IMR-90 (cell line): Measurements from ENCODE around the gene FKBP1B. TPM values are rescaled to one million over a fixed set of nuclear protein-coding genes. Genes with fewer than 3 reads are reported as not detected.

Source experiments
- ATAC-seq: fragments of 200-7000 bp; cut with Tn5 transposase; 2 replicates; pipeline ENCODE4 v1.9.1; 2020; ENCODE audit warnings: low read depth, mild to moderate bottlenecking, moderate library complexity
- BruUV-seq: library from RNA; stranded (reverse); fragments of 400-500 nt; replicated peaks from 2 replicates; lab custom pipeline; 2021; lab: Mats Ljungman, UMichigan
- CTCF ChIA-PET: fragments of 300-600 bp; formaldehyde crosslinking; extraction: SDS; loops from one replicate; lab custom pipeline; 2021; ENCODE audit warnings: antibody characterized with exemption; lab: Yijun Ruan, JAX
- POLR2A ChIA-PET: fragments of 300-600 bp; sonication (Branson Sonifier 250); formaldehyde crosslinking; loops from one replicate; lab custom pipeline; 2022; ENCODE audit warnings: antibody characterized with exemption; ENCODE audit not compliant: unreplicated experiment; lab: Charles Lee
- DNase-seq: peaks from one replicate; pipeline ENCODE4 v3.0.0; 2013
- H2AFZ ChIP-seq: replicated peaks from 2 replicates; pipeline ENCODE3; 2013; ENCODE audit warnings: low read length, mild to moderate bottlenecking; ENCODE audit not compliant: poor library complexity
- H2AK5ac ChIP-seq: 2 replicates; pipeline ENCODE4 v1.6.1; 2013; ENCODE audit warnings: low read depth, low read length, inconsistent platforms
- H2AK9ac ChIP-seq: replicated peaks from 2 replicates; pipeline ENCODE3; 2013; ENCODE audit warnings: mild to moderate bottlenecking, low read depth, low read length, moderate library complexity; ENCODE audit not compliant: poor library complexity
- H2BK120ac ChIP-seq: 2 replicates; pipeline ENCODE4 v1.6.1; 2013; ENCODE audit warnings: low read depth, low read length, inconsistent platforms
- H2BK15ac ChIP-seq: 3 replicates; pipeline ENCODE4 v1.6.1; 2013; ENCODE audit warnings: low read depth, low read length, inconsistent platforms
- H2BK20ac ChIP-seq: 2 replicates; pipeline ENCODE4 v1.6.1; 2013; ENCODE audit warnings: low read depth, mild to moderate bottlenecking, inconsistent platforms, low read length, moderate library complexity
- H2BK5ac ChIP-seq: 2 replicates; pipeline ENCODE4 v1.6.1; 2013; ENCODE audit warnings: mild to moderate bottlenecking, low read depth, low read length, inconsistent platforms; ENCODE audit not compliant: poor library complexity, severe bottlenecking
- H3K14ac ChIP-seq: replicated peaks from 2 replicates; pipeline ENCODE4 v1.6.1; 2013; ENCODE audit warnings: low read depth, low read length, inconsistent platforms
- H3K18ac ChIP-seq: 2 replicates; pipeline ENCODE4 v1.6.1; 2013; ENCODE audit warnings: low read depth, low read length, control low read depth
- H3K23ac ChIP-seq: 2 replicates; pipeline ENCODE4 v1.6.1; 2013; ENCODE audit warnings: low read depth, low read length, inconsistent platforms
- H3K27ac ChIP-seq: 2 replicates; pipeline ENCODE4 v1.5.1; 2013; ENCODE audit warnings: mild to moderate bottlenecking, control low read depth, low read length; ENCODE audit not compliant: insufficient read depth
- H3K27me3 ChIP-seq: 2 replicates; pipeline ENCODE4 v1.6.1; 2013; ENCODE audit warnings: low read length; ENCODE audit not compliant: control insufficient read depth, insufficient read depth
- H3K36me3 ChIP-seq: 2 replicates; pipeline ENCODE4 v1.6.1; 2013; ENCODE audit warnings: low read length, mixed read lengths; ENCODE audit not compliant: control insufficient read depth, insufficient read depth
- H3K4ac ChIP-seq: 2 replicates; pipeline ENCODE4 v1.6.1; 2013; ENCODE audit warnings: low read depth, low read length, inconsistent platforms
- H3K4me1 ChIP-seq: 2 replicates; pipeline ENCODE4 v1.6.1; 2013; ENCODE audit warnings: low read length, mixed read lengths; ENCODE audit not compliant: control insufficient read depth, insufficient read depth
- H3K4me2 ChIP-seq: 2 replicates; pipeline ENCODE4 v1.6.1; 2013; ENCODE audit warnings: low read depth, mild to moderate bottlenecking, control low read depth, low read length, moderate library complexity
- H3K4me3 ChIP-seq: 2 replicates; pipeline ENCODE4 v1.5.1; 2013; ENCODE audit warnings: low read depth, mild to moderate bottlenecking, control low read depth, low read length, moderate library complexity; ENCODE audit not compliant: insufficient read depth
- H3K56ac ChIP-seq: 2 replicates; pipeline ENCODE4 v1.6.1; 2013; ENCODE audit warnings: low read length, inconsistent platforms; ENCODE audit not compliant: insufficient read depth; ENCODE audit errors: extremely low read depth
- H3K79me1 ChIP-seq, 2 experiments: 2 replicates each; pipeline ENCODE4 v1.6.1; 2013; ENCODE audit warnings: low read length in 2 of 2, inconsistent platforms in 1 of 2, low read depth in 1 of 2
- H3K9ac ChIP-seq: 2 replicates; pipeline ENCODE4 v1.6.1; 2013; ENCODE audit warnings: low read depth, low read length, control low read depth
- H3K9me1 ChIP-seq: 2 replicates; pipeline ENCODE4 v1.6.1; 2013; ENCODE audit warnings: low read length, inconsistent platforms; ENCODE audit not compliant: insufficient read depth
- H3K9me3 ChIP-seq: 2 replicates; pipeline ENCODE4 v1.6.1; 2013; ENCODE audit warnings: low read length; ENCODE audit not compliant: control insufficient read depth, insufficient read depth
- H4K20me1 ChIP-seq: 2 replicates; pipeline ENCODE4 v1.6.1; 2013; ENCODE audit warnings: low read length, inconsistent platforms; ENCODE audit not compliant: insufficient read depth
- H4K5ac ChIP-seq: 2 replicates; pipeline ENCODE4 v1.6.1; 2013; ENCODE audit warnings: mild to moderate bottlenecking, low read depth, low read length, control low read depth
- H4K8ac ChIP-seq, 2 experiments: 2 replicates each; pipeline ENCODE4 v1.6.1; 2013; ENCODE audit warnings: low read depth in 2 of 2, low read length in 2 of 2, control low read depth in 1 of 2, inconsistent platforms in 1 of 2
- H4K91ac ChIP-seq: 2 replicates; pipeline ENCODE4 v1.6.1; 2013; ENCODE audit warnings: low read depth, low read length, inconsistent platforms; ENCODE audit not compliant: insufficient read depth
- CEBPB ChIP-seq: IDR thresholded peaks from 2 replicates; pipeline ENCODE4 v1.6.1; 2012; ENCODE audit warnings: low read depth, low read length, improper control_type of control experiment
- CHD1 ChIP-seq: IDR thresholded peaks from 2 replicates; pipeline ENCODE4 v1.6.1; 2012; ENCODE audit warnings: low read depth, low read length, improper control_type of control experiment
- CTCF ChIP-seq: conservative IDR thresholded peaks from 2 replicates; pipeline ENCODE4 v1.5.1; 2012; ENCODE audit warnings: mild to moderate bottlenecking, low read depth, low read length, improper control_type of control experiment
- FOS ChIP-seq: fragments of 150-350 bp; IDR thresholded peaks from 2 replicates; pipeline ENCODE4 v1.6.1; 2016; ENCODE audit warnings: low read depth, low read length
- MAFK ChIP-seq: IDR thresholded peaks from 2 replicates; pipeline ENCODE4 v1.6.1; 2012; ENCODE audit warnings: low read depth, low read length, improper control_type of control experiment
- MAZ ChIP-seq: IDR thresholded peaks from 2 replicates; pipeline ENCODE4 v1.6.1; 2012; ENCODE audit warnings: low read depth, mild to moderate bottlenecking, low read length, improper control_type of control experiment, moderate library complexity, borderline replicate concordance
- MXI1 ChIP-seq: IDR thresholded peaks from 2 replicates; pipeline ENCODE4 v1.6.1; 2012; ENCODE audit warnings: low read depth, mild to moderate bottlenecking, low read length, moderate library complexity, borderline replicate concordance
- RAD21 ChIP-seq: IDR thresholded peaks from 2 replicates; pipeline ENCODE4 v1.6.1; 2012; ENCODE audit warnings: low read length, improper control_type of control experiment
- RCOR1 ChIP-seq: IDR thresholded peaks from 2 replicates; pipeline ENCODE4 v1.6.1; 2012; ENCODE audit warnings: mild to moderate bottlenecking, low read length, improper control_type of control experiment; ENCODE audit not compliant: insufficient replicate concordance
- USF2 ChIP-seq: fragments of 150-350 bp; IDR thresholded peaks from 2 replicates; pipeline ENCODE4 v1.6.1; 2017; ENCODE audit warnings: mild to moderate bottlenecking, antibody characterized with exemption, low read length, low read depth
- WGBS, 2 experiments: methylation state at CpG; one replicate each; pipeline versions ENCODE4 v1.1.5 to v1.1.7; 2013; ENCODE audit warnings: missing lambda C conversion rate in 2 of 2; ENCODE audit not compliant: insufficient read length in 1 of 2; ENCODE audit errors: extremely low coverage in 2 of 2; 5-methylcytosine and 5-hydroxymethylcytosine counted together
- dilution Hi-C: fragments of 300-500 bp; cut with HindIII; formaldehyde crosslinking; loops from one replicate; pipeline ENCODE4 v1.14.3; 2018; ENCODE audit warnings: low sequenced_read_pairs; ENCODE audit not compliant: unreplicated experiment
- in situ Hi-C: fragments of 300-500 bp; cut with MboI; formaldehyde crosslinking; loops from 3 replicates; pipeline ENCODE4 v1.14.3; 2019; ENCODE audit warnings: low sequenced_read_pairs, inconsistent platforms, mixed read lengths
- intact Hi-C: fragments of 100-400 bp; cut with micrococcal nuclease; formaldehyde crosslinking; loops from 2 replicates; pipeline ENCODE4 v1.10.0; 2022
- polyA plus RNA-seq, 3 experiments: library from polyadenylated mRNA; depleted of rRNA; stranded (reverse); fragments of >200 nt; gene quantifications; 2 replicates each; pipeline ENCODE4 v1.2.3, GENCODE V29; 2012; ENCODE audit warnings: low replicate concordance in 1 of 3
- total RNA-seq: library from RNA; depleted of rRNA; stranded (reverse); fragments of >200 nt; gene quantifications from 2 replicates; pipeline ENCODE4 v1.2.3, GENCODE V29; 2012
- TF ChIP-seq, protein P1 (sequence below): fragments of 150-350 bp; IDR thresholded peaks from 2 replicates; pipeline ENCODE4 v1.6.1; 2016; ENCODE audit warnings: low read depth, mild to moderate bottlenecking, low read length, moderate library complexity, borderline replicate concordance

Gene FKBP1B
- total and polyA plus RNA-seq, 2 of the 4 experiments (the other 2 are of a cell fraction), result 10.2 to 15.1 TPM

DNA sequence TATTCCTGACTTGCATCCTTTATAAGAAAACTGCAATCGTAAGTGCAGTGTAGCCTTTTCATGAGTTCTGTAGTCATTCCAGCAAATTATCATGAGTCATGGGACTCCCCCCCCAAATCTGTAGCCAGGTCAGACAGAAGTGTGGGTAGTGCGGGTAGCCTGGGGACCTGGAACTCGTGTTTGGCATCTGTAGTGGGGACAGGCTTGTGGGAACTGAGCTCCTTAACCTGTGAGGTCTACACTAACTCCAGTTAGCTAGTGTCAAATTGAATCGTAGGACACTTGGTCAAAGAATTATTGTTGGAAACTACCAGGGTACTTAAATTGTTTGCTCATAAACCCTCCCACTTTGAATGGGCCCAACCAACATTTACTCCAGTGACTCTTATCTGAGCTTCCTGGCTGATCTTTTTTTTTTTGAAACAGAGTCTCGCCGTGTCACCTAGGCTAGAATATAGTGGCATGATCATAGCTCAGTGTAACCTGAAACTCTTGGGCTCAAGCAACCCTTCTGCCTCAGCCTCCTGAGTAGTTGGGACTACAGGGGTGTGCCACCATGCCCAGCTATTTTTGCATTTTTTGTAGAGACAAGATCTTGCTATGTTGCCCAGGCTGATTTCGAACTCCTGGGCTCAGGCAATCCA lies 61.2 kb downstream of the FKBP1B start:
- POLR2A ChIA-PET, result interaction anchor here (0.6 kb wide), 1 partner anchor 20 kb away, joined by 4 read pairs; no protein-coding TSS in a partner anchor
- CTCF ChIA-PET, result interaction anchor here (0.6 to 1.2 kb wide), 2 partner anchors 26 to 63 kb away, joined by 3 to 5 read pairs; partner anchors contain the start of gene TP53I3

More for the DNA sequence above, 61.2 kb downstream of the FKBP1B start:
- H3K18ac ChIP-seq, result no peak overlapping the region
- no TSS peak for BruUV-seq
- no peaks in the 10 kb centered on the region for H3K9me1 ChIP-seq
- H2BK20ac ChIP-seq, result no peak overlapping the region
- ATAC-seq (no peak), DNase-seq (no peak)
- H2BK15ac ChIP-seq, result no peak overlapping the region
- no peaks in the 10 kb centered on the region for H3K27me3 ChIP-seq
- H3K9me3 ChIP-seq, result peaks cover 8% of the 10 kb centered on the region
- in situ Hi-C loops (no loop called here), intact Hi-C loops (no loop called here), dilution Hi-C loops (no loop called here)
- H4K8ac ChIP-seq, result no peak overlapping the region
- TF ChIP-seq CEBPB (no peak), RCOR1 (no peak), RAD21 (no peak), CHD1 (no peak), MXI1 (no peak), CTCF (no peak), USF2 (no peak), MAFK (no peak), FOS (no peak), MAZ (no peak)
- TF ChIP-seq, protein P1, sequence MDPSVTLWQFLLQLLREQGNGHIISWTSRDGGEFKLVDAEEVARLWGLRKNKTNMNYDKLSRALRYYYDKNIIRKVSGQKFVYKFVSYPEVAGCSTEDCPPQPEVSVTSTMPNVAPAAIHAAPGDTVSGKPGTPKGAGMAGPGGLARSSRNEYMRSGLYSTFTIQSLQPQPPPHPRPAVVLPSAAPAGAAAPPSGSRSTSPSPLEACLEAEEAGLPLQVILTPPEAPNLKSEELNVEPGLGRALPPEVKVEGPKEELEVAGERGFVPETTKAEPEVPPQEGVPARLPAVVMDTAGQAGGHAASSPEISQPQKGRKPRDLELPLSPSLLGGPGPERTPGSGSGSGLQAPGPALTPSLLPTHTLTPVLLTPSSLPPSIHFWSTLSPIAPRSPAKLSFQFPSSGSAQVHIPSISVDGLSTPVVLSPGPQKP, result no peak
- H3K4me2 ChIP-seq, result no peak overlapping the region
- H2BK5ac ChIP-seq, result no peak overlapping the region
- H4K20me1 ChIP-seq, result no peaks in the 10 kb centered on the region
- no peak overlapping the region for H3K4ac ChIP-seq
- H3K4me3 ChIP-seq, result no peak overlapping the region
- no peak overlapping the region for H3K23ac ChIP-seq
- H2AFZ ChIP-seq, result no peak overlapping the region
- no peak overlapping the region for H3K27ac ChIP-seq
- no peak overlapping the region for H2AK5ac ChIP-seq
- H3K56ac ChIP-seq, result no peak overlapping the region
- no peak overlapping the region for H2BK120ac ChIP-seq
- no peaks in the 10 kb centered on the region for H3K79me1 ChIP-seq
- H2AK9ac ChIP-seq, result no peak overlapping the region
- H3K36me3 ChIP-seq, result no peaks in the 10 kb centered on the region; the same call in 1 of the 2 replicates
- no peaks in the 10 kb centered on the region for H3K4me1 ChIP-seq
- no peak overlapping the region for H3K14ac ChIP-seq
- no peak overlapping the region for H3K9ac ChIP-seq
- H4K91ac ChIP-seq, result no peak overlapping the region
- no CpG with 5 or more reads among the region's 7 CpGs for WGBS, 2 experiments
- no peak overlapping the region for H4K5ac ChIP-seq
